WTC11 (cell line): ENCODE measurements around the gene PRKAR1B. TPM values are rescaled to one million over a fixed set of nuclear protein-coding genes. Genes with fewer than 3 reads are reported as not detected.

ENCODE experiments used
- ATAC-seq: fragments of 200-7000 bp; cut with Tn5 transposase; 2 replicates; pipeline ENCODE4 v1.10.0; 2021; ENCODE audit warnings: mild to moderate bottlenecking, moderate library complexity
- CTCF ChIA-PET: fragments of 300-600 bp; sonication (Branson Sonifier 250); formaldehyde crosslinking; loops from one replicate; lab custom pipeline; 2021; ENCODE audit warnings: antibody characterized with exemption; lab: Charles Lee
- POLR2A ChIA-PET: fragments of 350-600 bp; sonication (Branson Sonifier 250); formaldehyde crosslinking; loops from one replicate; lab custom pipeline; 2021; ENCODE audit warnings: antibody characterized with exemption; lab: Charles Lee
- DNase-seq: peaks from one replicate; pipeline ENCODE4 v3.0.0; 2021; ENCODE audit warnings: low spot score
- H3K27ac Mint-ChIP-seq: 2 replicates; pipeline ENCODE4 v1.8.0; 2021; ENCODE audit warnings: mixed read lengths
- H3K27me3 Mint-ChIP-seq: 2 replicates; pipeline ENCODE4 v1.8.0; 2021; ENCODE audit warnings: low read depth, mild to moderate bottlenecking, moderate library complexity, mixed read lengths
- H3K36me3 Mint-ChIP-seq: 2 replicates; pipeline ENCODE4 v1.8.0; 2021; ENCODE audit warnings: mixed read lengths
- H3K4me1 Mint-ChIP-seq: 2 replicates; pipeline ENCODE4 v1.8.0; 2022; ENCODE audit warnings: mixed read lengths
- H3K4me3 Mint-ChIP-seq: 2 replicates; pipeline ENCODE4 v1.8.0; 2021; ENCODE audit warnings: mild to moderate bottlenecking, moderate library complexity, mixed read lengths
- H3K9me3 Mint-ChIP-seq: 2 replicates; pipeline ENCODE4 v1.8.0; 2021; ENCODE audit warnings: mixed read lengths
- ATF1 ChIP-seq: sonication (generic); formaldehyde crosslinking; IDR thresholded peaks from 2 replicates; pipeline ENCODE4 v1.8.1; 2023; ENCODE audit warnings: mild to moderate bottlenecking, moderate library complexity, missing genetic modification reagents
- ATF2 ChIP-seq: sonication (generic); formaldehyde crosslinking; IDR thresholded peaks from 2 replicates; pipeline ENCODE4 v1.8.1; 2022; ENCODE audit warnings: low read depth, missing genetic modification reagents, borderline replicate concordance
- CDX4 ChIP-seq: fragments of 250-450 bp; sonication (Bioruptor Pico); IDR thresholded peaks from 2 replicates; pipeline ENCODE4 v1.9.0; 2021; ENCODE audit warnings: moderate library complexity, mild to moderate bottlenecking, inconsistent platforms, borderline replicate concordance
- E2F4 ChIP-seq: sonication (generic); formaldehyde crosslinking; IDR thresholded peaks from 2 replicates; pipeline ENCODE4 v1.8.1; 2022; ENCODE audit warnings: low read depth, mild to moderate bottlenecking, moderate library complexity, missing genetic modification reagents, borderline replicate concordance
- EMX1 ChIP-seq: fragments of 250-450 bp; sonication (Bioruptor Pico); IDR thresholded peaks from 2 replicates; pipeline ENCODE4 v1.8.0; 2021; ENCODE audit warnings: mild to moderate bottlenecking
- GRHL2 ChIP-seq: fragments of 250-450 bp; sonication (Bioruptor Pico); IDR thresholded peaks from 2 replicates; pipeline ENCODE4 v1.8.0; 2022; ENCODE audit warnings: mild to moderate bottlenecking, moderate library complexity; ENCODE audit not compliant: insufficient replicate concordance, severe bottlenecking
- HMGA2 ChIP-seq: fragments of 250-450 bp; sonication (Bioruptor Pico); IDR thresholded peaks from 2 replicates; pipeline ENCODE4 v1.4.0; 2021; ENCODE audit warnings: mild to moderate bottlenecking, moderate library complexity
- IRF1 ChIP-seq: sonication (generic); formaldehyde crosslinking; IDR thresholded peaks from 2 replicates; pipeline ENCODE4 v1.8.0; 2023; ENCODE audit warnings: missing genetic modification reagents
- IRF2 ChIP-seq: sonication (generic); formaldehyde crosslinking; IDR thresholded peaks from 2 replicates; pipeline ENCODE4 v1.8.0; 2022; ENCODE audit warnings: low read depth, missing genetic modification reagents, borderline replicate concordance
- JAZF1 ChIP-seq: fragments of 250-450 bp; sonication (Bioruptor Pico); IDR thresholded peaks from 2 replicates; pipeline ENCODE4 v1.9.0; 2021; ENCODE audit warnings: moderate library complexity, mild to moderate bottlenecking, inconsistent platforms
- MLX ChIP-seq: sonication (generic); formaldehyde crosslinking; IDR thresholded peaks from 2 replicates; pipeline ENCODE4 v1.8.1; 2023; ENCODE audit warnings: mild to moderate bottlenecking, missing genetic modification reagents, moderate library complexity
- NFE2L1 ChIP-seq: sonication (generic); formaldehyde crosslinking; IDR thresholded peaks from 2 replicates; pipeline ENCODE4 v1.8.1; 2023; ENCODE audit warnings: missing genetic modification reagents
- NR2C2 ChIP-seq: sonication (generic); formaldehyde crosslinking; IDR thresholded peaks from 2 replicates; pipeline ENCODE4 v1.8.0; 2022; ENCODE audit warnings: mild to moderate bottlenecking, missing genetic modification reagents
- RELA ChIP-seq: sonication (generic); formaldehyde crosslinking; IDR thresholded peaks from 2 replicates; pipeline ENCODE4 v1.8.1; 2022; ENCODE audit warnings: missing genetic modification reagents, mild to moderate bottlenecking, borderline replicate concordance
- TEAD4 ChIP-seq: sonication (generic); formaldehyde crosslinking; IDR thresholded peaks from 2 replicates; pipeline ENCODE4 v1.8.0; 2022; ENCODE audit warnings: mild to moderate bottlenecking, missing genetic modification reagents
- ZBTB43 ChIP-seq: sonication (generic); formaldehyde crosslinking; IDR thresholded peaks from 2 replicates; pipeline ENCODE4 v1.8.1; 2023; ENCODE audit warnings: mild to moderate bottlenecking, missing genetic modification reagents
- ZNF263 ChIP-seq: sonication (generic); formaldehyde crosslinking; IDR thresholded peaks from 2 replicates; pipeline ENCODE4 v1.8.1; 2022; ENCODE audit warnings: low read depth, mild to moderate bottlenecking, moderate library complexity, missing genetic modification reagents
- ZNF423 ChIP-seq: fragments of 250-450 bp; sonication (Bioruptor Pico); IDR thresholded peaks from 2 replicates; pipeline ENCODE4 v2.1.2; 2022; ENCODE audit warnings: mild to moderate bottlenecking, moderate library complexity
- ZSCAN18 ChIP-seq: fragments of 250-450 bp; sonication (Bioruptor Pico); IDR thresholded peaks from 2 replicates; pipeline ENCODE4 v2.1.2; 2022; ENCODE audit warnings: mild to moderate bottlenecking, moderate library complexity
- total RNA-seq: library from RNA; stranded (reverse); gene quantifications from 3 replicates; pipeline ENCODE4 v1.2.3, GENCODE V29; 2021

Gene PRKAR1B
- total RNA-seq, 1 experiment from 2014 or later, result 43.6 TPM

GRCh38 chr7:691361-692045, 35.6 kb downstream of the PRKAR1B start (continued):
- TF ChIP-seq HMGA2 (CRISPR knock-in tag) (no peak), ZNF423 (CRISPR knock-in tag) (no peak)

- no peak for TF ChIP-seq JAZF1
- TF ChIP-seq ZBTB43 (CRISPR knock-in tag), result no peak
- TF ChIP-seq RELA, result no peak
- no peak for TF ChIP-seq ZSCAN18 (CRISPR knock-in tag)
- TF ChIP-seq NFE2L1 (CRISPR knock-in tag), result no peak
- TF ChIP-seq ZNF263 (CRISPR knock-in tag), result no peak
- TF ChIP-seq E2F4 (CRISPR knock-in tag), result no peak
- TF ChIP-seq GRHL2 (CRISPR knock-in tag), result no peak
- TF ChIP-seq IRF2, result no peak
- TF ChIP-seq CDX4 (CRISPR knock-in tag), result no peak
- no peak for TF ChIP-seq EMX1 (CRISPR knock-in tag)
- Mint-ChIP-seq H3K36me3 (peaks cover 68% of the 10 kb centered on the region), H3K27me3 (no peaks in the 10 kb centered on the region), H3K27ac (no peak overlapping the region), H3K4me3 (no peak overlapping the region), H3K4me1 (no peaks in the 10 kb centered on the region), H3K9me3 (peaks cover 38% of the 10 kb centered on the region)
- CTCF ChIA-PET, result no interaction called here
- POLR2A ChIA-PET, result no interaction called here
- DNase-seq (peak; percentile 3), ATAC-seq (no peak)
Measured at GRCh38 chr7:690478-691360, 36.4 kb downstream of the PRKAR1B start.

GRCh38 chr7:685540-685939, 41.5 kb downstream of the PRKAR1B start:
- Mint-ChIP-seq H3K27ac (no peak overlapping the region), H3K4me3 (no peak overlapping the region), H3K9me3 (peaks cover 46% of the 10 kb centered on the region), H3K4me1 (no peaks in the 10 kb centered on the region), H3K36me3 (peaks cover 67% of the 10 kb centered on the region), H3K27me3 (no peaks in the 10 kb centered on the region)
- CTCF ChIA-PET, result no interaction called here
- DNase-seq, result no peak
- POLR2A ChIA-PET, result no interaction called here
- ATAC-seq, result no peak
- TF ChIP-seq ATF1 (CRISPR knock-in tag), result no peak
- TF ChIP-seq IRF1 (CRISPR knock-in tag), result no peak
- TF ChIP-seq ATF2 (CRISPR knock-in tag), result no peak
- TF ChIP-seq MLX (CRISPR knock-in tag), result no peak
- TF ChIP-seq NR2C2 (CRISPR knock-in tag), result no peak
- TF ChIP-seq ZBTB43 (CRISPR knock-in tag), result no peak
- TF ChIP-seq TEAD4 (CRISPR knock-in tag), result no peak
